ENCODE data around the gene PANK4. TPM values are rescaled to one million over a fixed set of nuclear protein-coding genes. Genes with fewer than 3 reads are reported as not detected.

The PANK4 gene
- total and polyA plus RNA-seq, 8 donors, result 23.2 to 30.9 (median 28.1) TPM

DNA sequence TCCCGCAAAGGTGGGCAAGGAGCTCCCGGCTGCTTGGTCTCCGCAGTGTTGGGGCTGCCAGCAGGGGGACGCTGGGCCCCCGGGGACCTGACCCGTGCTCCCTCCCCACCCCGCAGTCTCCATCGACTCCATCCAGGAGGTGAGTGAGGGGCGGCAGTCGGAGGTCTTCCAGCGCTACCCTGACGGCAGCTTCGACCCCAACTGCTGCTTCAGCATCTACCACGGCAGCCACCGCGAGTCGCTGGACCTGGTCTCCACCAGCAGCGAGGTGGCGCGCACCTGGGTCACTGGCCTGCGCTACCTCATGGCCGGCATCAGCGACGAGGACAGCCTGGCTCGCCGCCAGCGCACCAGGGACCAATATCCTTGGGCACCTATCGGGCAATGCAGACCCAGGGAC lies 46.8 kb downstream of the PANK4 start:
- no peak overlapping the region for H3K27ac ChIP-seq
- no peak for ATAC-seq
- no peaks in the 10 kb centered on the region for H3K36me3 ChIP-seq
- DNase-seq, result no peak
- H3K27me3 ChIP-seq, result peaks cover 0 to 41% of the 10 kb centered on the region in 2 donors
- H3K4me3 ChIP-seq, result no peak overlapping the region
- no peaks in the 10 kb centered on the region for H3K9me3 ChIP-seq
- TF ChIP-seq, protein P1, sequence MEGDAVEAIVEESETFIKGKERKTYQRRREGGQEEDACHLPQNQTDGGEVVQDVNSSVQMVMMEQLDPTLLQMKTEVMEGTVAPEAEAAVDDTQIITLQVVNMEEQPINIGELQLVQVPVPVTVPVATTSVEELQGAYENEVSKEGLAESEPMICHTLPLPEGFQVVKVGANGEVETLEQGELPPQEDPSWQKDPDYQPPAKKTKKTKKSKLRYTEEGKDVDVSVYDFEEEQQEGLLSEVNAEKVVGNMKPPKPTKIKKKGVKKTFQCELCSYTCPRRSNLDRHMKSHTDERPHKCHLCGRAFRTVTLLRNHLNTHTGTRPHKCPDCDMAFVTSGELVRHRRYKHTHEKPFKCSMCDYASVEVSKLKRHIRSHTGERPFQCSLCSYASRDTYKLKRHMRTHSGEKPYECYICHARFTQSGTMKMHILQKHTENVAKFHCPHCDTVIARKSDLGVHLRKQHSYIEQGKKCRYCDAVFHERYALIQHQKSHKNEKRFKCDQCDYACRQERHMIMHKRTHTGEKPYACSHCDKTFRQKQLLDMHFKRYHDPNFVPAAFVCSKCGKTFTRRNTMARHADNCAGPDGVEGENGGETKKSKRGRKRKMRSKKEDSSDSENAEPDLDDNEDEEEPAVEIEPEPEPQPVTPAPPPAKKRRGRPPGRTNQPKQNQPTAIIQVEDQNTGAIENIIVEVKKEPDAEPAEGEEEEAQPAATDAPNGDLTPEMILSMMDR (IDR thresholded peaks at IDR 0.05), result no peak
- no peaks in the 10 kb centered on the region for H3K4me1 ChIP-seq
- intact Hi-C loops (cut with DNase I), result no loop called here

DNA sequence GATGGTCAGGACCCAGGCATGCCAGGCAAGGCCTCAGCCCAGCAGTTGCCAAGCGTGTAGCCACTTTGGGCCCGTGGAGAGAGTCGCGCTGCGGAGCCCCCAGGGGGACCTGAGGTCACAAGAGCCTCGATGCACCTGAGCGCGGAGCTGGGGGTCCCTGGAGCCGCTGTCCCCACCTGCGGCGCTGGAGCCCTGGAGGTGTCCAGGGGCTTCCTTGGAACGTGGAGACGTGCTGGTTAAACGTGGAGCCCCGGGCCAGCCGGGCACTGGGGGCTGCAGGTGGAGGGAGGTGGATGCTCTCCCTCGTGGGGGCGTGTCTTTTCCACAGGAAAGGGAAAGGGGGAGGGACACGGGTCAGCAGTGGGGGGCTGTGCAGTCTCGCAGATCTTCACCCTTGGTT lies 47.2 kb downstream of the PANK4 start:
- Histone ChIP-seq H3K27ac (no peak overlapping the region), H3K4me1 (no peaks in the 10 kb centered on the region), H3K36me3 (no peaks in the 10 kb centered on the region), H3K9me3 (no peaks in the 10 kb centered on the region), H3K4me3 (no peak overlapping the region), H3K27me3 (peaks cover 0 to 44% of the 10 kb centered on the region in 2 donors)
- DNase-seq (no peak), ATAC-seq (no peak)
- intact Hi-C loops (cut with DNase I), result no loop called here
- TF ChIP-seq, protein P1 (IDR thresholded peaks at IDR 0.05), result no peak

DNA sequence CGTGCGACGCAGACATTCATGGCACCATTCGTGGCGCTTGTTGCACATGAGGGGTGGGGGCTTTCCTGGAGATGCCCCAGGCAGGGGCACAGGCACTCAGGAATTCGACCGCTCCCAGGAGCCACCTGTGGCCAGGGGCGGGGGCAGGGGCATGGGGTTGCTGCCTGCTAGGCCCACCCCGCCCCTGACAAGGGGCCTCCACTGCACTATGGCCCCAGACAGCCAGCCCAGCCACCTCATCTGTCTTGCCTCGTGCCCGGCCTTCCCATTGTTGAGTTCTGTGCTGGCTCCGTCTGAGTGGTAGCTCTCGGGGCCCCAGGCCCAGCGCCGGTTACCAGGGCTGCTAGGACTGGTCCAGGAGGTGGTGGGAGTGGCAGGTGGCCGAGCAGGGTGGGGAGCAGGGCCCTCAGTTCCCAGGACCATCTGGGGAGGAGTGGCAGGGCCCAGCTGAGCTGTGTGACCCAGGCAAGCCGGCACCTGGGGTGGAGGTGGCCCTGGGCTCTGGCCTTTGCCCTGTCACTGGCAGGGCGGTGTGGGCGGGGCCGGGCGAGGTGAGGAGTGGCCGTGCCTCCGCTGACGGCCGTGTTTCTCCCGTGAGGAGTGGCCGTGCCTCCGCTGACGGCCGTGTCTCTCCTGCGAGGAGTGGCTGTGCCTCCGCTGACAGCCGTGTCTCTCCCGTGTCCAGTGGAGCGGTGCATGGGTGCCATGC lies 48.5 kb downstream of the PANK4 start:
- H3K9me3 ChIP-seq, result no peaks in the 10 kb centered on the region
- TF ChIP-seq, protein P1 (IDR thresholded peaks at IDR 0.05), result no peak
- no peak overlapping the region for H3K27ac ChIP-seq
- intact Hi-C loops (cut with DNase I), result no loop called here
- no peaks in the 10 kb centered on the region for H3K36me3 ChIP-seq
- peaks cover 0 to 56% of the 10 kb centered on the region in 2 donors for H3K27me3 ChIP-seq
- no peak overlapping the region for H3K4me3 ChIP-seq
- H3K4me1 ChIP-seq, result no peaks in the 10 kb centered on the region
- DNase-seq (no peak), ATAC-seq (no peak)

DNA sequence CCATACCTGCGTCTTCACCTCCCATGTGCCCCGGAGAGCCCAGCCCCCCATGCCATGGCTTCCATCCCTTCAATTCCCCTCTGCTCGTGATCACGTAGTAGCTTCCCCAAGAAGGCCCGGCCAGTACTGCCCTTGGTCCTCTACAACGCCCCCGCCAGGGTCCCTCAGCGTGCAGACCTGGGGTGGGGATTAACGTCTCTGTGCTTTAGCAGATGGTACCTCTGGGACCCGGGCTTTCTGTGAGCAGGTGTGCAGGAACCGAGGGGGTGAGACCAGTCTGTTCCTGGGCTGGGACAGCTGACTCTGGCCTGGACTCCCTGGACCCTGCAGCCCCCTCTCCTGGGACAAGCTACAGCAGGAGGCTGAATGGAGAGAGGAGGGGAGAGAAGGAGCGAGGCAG lies 49.1 kb downstream of the PANK4 start:
- Histone ChIP-seq H3K4me1 (no peaks in the 10 kb centered on the region), H3K27me3 (peaks cover 0 to 63% of the 10 kb centered on the region in 2 donors), H3K9me3 (no peaks in the 10 kb centered on the region), H3K4me3 (no peak overlapping the region), H3K36me3 (no peaks in the 10 kb centered on the region), H3K27ac (no peak overlapping the region)
- TF ChIP-seq, protein P1 (IDR thresholded peaks at IDR 0.05), result no peak
- intact Hi-C loops (cut with DNase I), result no loop called here
- DNase-seq, result no peak
- no peak for ATAC-seq

DNA sequence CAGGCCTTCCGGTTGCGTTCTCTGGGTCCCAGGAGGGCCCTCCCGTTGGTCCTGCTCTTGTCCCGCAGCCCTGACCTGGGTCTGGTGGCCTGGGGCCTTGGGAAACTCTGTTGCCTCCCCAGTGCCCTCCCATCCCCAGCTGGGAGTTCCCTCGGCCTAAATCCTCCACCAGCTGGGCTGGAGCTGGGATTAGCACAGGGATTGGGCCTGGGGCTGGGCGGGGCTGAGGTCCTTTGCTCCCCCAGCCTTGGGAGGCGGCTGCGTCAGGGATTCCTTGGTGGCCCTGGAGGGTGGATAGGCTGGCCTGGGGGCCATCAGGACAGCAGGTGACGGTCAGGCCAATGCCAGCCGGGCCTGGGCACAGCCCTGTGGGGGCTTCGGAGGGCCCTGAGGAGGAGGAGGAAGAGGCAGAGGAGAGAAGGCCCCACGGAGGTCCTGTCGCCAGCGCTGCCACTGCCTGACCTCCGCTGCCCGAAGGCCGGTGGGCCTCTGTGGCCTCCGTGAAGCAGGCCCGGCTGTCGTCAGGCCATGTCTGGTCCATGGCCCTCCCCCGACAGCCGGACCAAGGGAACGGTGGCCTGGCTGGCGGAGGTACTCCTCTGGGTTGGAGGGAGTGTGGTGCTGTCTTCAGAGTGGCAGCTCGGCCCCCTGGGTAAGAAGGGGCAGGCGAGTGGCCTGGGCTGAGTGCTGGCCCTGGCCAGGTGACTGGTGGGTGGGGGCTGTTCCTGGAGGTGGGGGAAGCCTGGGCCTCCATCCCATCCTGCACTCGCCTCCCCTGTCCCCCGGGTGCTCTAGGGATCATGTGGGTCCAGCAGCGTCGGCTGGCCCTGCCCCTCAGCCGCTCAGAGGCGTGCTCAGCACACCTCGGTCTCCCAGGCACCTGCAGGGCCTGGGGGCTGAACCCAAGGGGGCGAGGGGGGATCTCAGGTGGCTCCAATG lies 50.1 kb downstream of the PANK4 start, which contains the start of gene PLCH2:
TSS of gene PLCH2 (plus strand) at position 229 of the 939 bp plus-strand sequence. CDS start at position 529, 300 bp downstream.
- no peak for ATAC-seq
- H3K9me3 ChIP-seq, result no peaks in the 10 kb centered on the region
- H3K27ac ChIP-seq, result no peak within 1 kb of the TSS
- no peaks in the 10 kb centered on the region for H3K36me3 ChIP-seq
- H3K27me3 ChIP-seq, result peaks cover 0 to 72% of the 10 kb centered on the region in 2 donors
- H3K4me1 ChIP-seq, result no peaks in the 10 kb centered on the region
- intact Hi-C loops (cut with DNase I), result no loop called here
- no peak for DNase-seq
- TF ChIP-seq, protein P1 (IDR thresholded peaks at IDR 0.05), result no peak
- H3K4me3 ChIP-seq, result no peak within 1 kb of the TSS
